ENCODE measurements around the gene RELL1.

RELL1 gene

GRCh38 chr4:37632836-37633235 is 53.3 kb downstream of the RELL1 start:
- no peak for TF ChIP-seq CTCF (IDR thresholded peaks at IDR 0.05; ENCODE audit: low read depth, low read length)

GRCh38 chr4:37631551-37631950 is 54.6 kb downstream of the RELL1 start:
- DNase-seq (ENCODE audit: low read depth in 2 of 2), result peak; percentile 75 to 84
- no peak for TF ChIP-seq CTCF (IDR thresholded peaks at IDR 0.05; ENCODE audit: low read depth, low read length)
- H3K4me3 ChIP-seq (replicated peaks in 1 of 2; ENCODE audit: low read depth in 2 of 2, low read length in 2 of 2), result no peak overlapping the region

More at GRCh38 chr4:37632836-37633235, 53.3 kb downstream of the RELL1 start:
- H3K4me3 ChIP-seq (replicated peaks in 1 of 2; ENCODE audit: low read depth in 2 of 2, low read length in 2 of 2), result no peak overlapping the region
- DNase-seq (ENCODE audit: low read depth in 2 of 2), result no peak

GRCh38 chr4:37629713-37630112 is 56.5 kb downstream of the RELL1 start:
- no peak overlapping the region for H3K4me3 ChIP-seq (replicated peaks in 1 of 2; ENCODE audit: low read depth in 2 of 2, low read length in 2 of 2)
- no peak for DNase-seq (ENCODE audit: low read depth in 2 of 2)
- TF ChIP-seq CTCF (IDR thresholded peaks at IDR 0.05; ENCODE audit: low read depth, low read length), result no peak

- DNase-seq (ENCODE audit: low read depth in 2 of 2), result peak; percentile 63 to 84
- TF ChIP-seq CTCF (IDR thresholded peaks at IDR 0.05; ENCODE audit: low read depth, low read length), result no peak
- H3K4me3 ChIP-seq (replicated peaks in 1 of 2; ENCODE audit: low read depth in 2 of 2, low read length in 2 of 2), result no peak overlapping the region
Measured at GRCh38 chr4:37628977-37629609, 57.1 kb downstream of the RELL1 start.

- no peak overlapping the region for H3K4me3 ChIP-seq (replicated peaks in 1 of 2; ENCODE audit: low read depth in 2 of 2, low read length in 2 of 2)
- TF ChIP-seq CTCF (IDR thresholded peaks at IDR 0.05; ENCODE audit: low read depth, low read length), result no peak
- DNase-seq (ENCODE audit: low read depth in 2 of 2), result no peak
Measured at GRCh38 chr4:37627263-37627662, 58.9 kb downstream of the RELL1 start.

- DNase-seq (ENCODE audit: low read depth in 2 of 2), result no peak
- TF ChIP-seq CTCF (IDR thresholded peaks at IDR 0.05; ENCODE audit: low read depth, low read length), result no peak
Measured at GRCh38 chr4:37625499-37625898, 60.7 kb downstream of the RELL1 start.

GRCh38 chr4:37623940-37624339 is 62.2 kb downstream of the RELL1 start:
- H3K4me3 ChIP-seq (replicated peaks in 1 of 2; ENCODE audit: low read depth in 2 of 2, low read length in 2 of 2), result no peak overlapping the region
- no peak for TF ChIP-seq CTCF (IDR thresholded peaks at IDR 0.05; ENCODE audit: low read depth, low read length)
- no peak for DNase-seq (ENCODE audit: low read depth in 2 of 2)

More at GRCh38 chr4:37625499-37625898, 60.7 kb downstream of the RELL1 start:
- no peak overlapping the region for H3K4me3 ChIP-seq (replicated peaks in 1 of 2; ENCODE audit: low read depth in 2 of 2, low read length in 2 of 2)

Measured in cardiac fibroblast (primary cell).